C4-2B (cell line): ENCODE data around the gene HAGHL.

Experiments used
- ZFX ChIP-seq: fragments of 450-650 bp; IDR thresholded peaks from 2 replicates; pipeline ENCODE4 v1.6.1; 2017
- TF ChIP-seq, protein P1 (sequence below): fragments of 450-650 bp; conservative IDR thresholded peaks from 2 replicates; pipeline ENCODE4 v1.5.1; 2017; ENCODE audit warnings: mild to moderate bottlenecking

DNA sequence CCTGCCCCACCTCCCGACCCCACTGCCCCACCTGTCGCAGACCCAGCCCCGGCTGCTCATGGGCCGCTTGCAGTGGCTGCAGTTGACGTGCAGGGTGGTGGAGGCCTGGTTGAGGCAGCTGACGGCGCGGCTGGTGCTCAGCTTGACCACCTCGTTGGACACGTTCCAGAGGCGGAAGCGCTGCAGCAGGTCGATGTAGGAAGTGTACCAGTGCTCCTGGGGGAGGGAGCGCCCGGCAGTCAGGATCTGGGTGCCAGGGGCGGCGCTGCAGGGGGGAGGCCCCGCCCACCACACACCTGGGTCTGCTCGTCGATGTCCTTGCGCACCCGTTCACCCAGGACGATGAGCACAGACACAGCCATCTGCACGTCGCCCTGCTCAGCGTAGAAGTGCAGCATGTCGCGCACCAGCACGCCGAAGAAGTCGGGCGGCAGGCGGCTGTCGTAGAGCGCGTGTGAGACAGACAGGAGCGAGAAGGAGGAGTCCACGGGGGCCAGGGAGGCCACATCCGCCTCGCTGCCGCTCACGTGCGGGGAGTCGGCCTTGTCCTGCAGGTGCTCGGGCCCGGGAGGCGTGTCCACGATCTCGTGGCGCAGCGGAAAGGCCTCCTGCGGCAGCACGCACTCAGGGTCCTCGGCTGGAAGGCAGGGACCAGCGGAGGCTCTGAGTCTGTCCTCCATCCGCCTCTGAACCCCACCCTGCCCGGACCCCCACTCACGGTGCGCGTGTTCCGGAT is 41.8 kb upstream of the HAGHL start:
- TF ChIP-seq, protein P1, sequence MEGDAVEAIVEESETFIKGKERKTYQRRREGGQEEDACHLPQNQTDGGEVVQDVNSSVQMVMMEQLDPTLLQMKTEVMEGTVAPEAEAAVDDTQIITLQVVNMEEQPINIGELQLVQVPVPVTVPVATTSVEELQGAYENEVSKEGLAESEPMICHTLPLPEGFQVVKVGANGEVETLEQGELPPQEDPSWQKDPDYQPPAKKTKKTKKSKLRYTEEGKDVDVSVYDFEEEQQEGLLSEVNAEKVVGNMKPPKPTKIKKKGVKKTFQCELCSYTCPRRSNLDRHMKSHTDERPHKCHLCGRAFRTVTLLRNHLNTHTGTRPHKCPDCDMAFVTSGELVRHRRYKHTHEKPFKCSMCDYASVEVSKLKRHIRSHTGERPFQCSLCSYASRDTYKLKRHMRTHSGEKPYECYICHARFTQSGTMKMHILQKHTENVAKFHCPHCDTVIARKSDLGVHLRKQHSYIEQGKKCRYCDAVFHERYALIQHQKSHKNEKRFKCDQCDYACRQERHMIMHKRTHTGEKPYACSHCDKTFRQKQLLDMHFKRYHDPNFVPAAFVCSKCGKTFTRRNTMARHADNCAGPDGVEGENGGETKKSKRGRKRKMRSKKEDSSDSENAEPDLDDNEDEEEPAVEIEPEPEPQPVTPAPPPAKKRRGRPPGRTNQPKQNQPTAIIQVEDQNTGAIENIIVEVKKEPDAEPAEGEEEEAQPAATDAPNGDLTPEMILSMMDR = no peak
- no peak for TF ChIP-seq ZFX
